HL-60/S4 treated with phorbol 12-myristate 13-acetate at 8.2 ng/mL for 4 days and 3 days (cell line): ENCODE results near the gene ATAD2B.

Experiments used
- in situ Hi-C: fragments of 300-500 bp; cut with MboI; formaldehyde crosslinking; loops from 2 replicates; pipeline ENCODE4 v1.15.0; 2022; ENCODE audit warnings: low sequenced_read_pairs

Gene ATAD2B

DNA sequence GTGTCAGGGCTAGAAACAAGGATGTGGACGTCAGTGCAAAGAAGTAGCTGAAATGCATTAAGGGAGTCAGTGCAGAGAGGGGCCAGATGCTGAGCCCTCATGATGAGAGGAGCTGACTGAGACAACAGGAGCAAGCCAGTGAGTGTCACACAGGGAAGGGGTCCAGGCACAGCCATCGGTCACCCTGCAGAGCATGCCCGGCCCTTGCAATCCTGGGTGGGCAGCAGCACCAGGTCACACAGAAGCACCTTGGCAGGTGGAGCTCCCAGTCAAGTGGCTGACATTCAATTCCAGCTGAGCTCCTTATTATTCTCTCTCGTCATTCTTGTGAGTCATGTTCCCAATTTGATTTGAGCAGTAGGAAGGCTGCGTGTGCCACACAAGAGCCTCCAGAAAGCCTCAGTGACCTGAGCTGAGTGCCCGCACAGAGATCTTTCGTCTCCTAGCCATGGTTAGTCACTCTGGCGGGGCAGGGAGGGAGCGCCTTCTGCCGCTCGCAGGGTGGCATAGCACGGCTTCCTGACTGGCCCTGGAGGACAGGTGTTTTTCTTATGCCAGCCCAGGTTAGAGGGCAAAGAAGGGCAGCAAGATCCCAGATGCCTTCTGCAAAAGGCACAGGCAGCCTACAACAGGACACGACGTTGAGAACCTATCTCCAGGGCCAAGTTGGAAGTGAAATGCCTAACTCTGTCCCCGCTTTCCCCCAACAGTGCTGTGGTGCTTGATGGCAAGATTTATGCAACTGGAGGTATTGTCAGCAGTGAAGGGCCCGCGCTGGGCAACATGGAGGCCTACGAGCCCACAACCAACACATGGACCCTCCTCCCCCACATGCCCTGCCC, 220.9 kb downstream of the ATAD2B start:
- in situ Hi-C loops = no loop called here

- in situ Hi-C loops = no loop called here
Measured at GRCh38 chr2:23703583-23704385, 223.1 kb downstream of the ATAD2B start.

DNA sequence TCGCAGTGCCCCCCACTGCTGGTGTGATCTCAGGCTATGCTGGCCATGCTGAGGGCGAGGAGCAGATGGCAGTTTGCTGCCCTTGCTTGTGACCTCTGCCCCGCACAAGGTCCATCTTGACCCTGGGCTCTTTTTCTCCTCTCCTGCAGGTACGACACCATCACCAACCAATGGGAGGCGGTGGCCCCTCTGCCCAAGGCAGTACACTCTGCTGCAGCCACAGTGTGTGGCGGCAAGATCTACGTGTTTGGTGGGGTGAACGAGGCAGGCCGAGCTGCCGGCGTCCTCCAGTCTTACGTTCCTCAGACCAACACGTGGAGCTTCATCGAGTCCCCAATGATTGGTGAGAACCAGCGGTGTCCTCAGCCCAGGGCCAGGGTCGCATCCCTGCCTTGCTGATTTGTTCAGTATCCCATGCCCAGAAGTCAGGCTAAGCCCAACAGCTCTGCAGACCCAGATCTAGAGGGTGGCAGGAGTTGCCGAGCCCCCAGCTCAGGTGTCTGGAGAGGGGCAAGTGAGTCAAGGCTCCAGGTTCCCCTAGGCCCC, 223.8 kb downstream of the ATAD2B start:
- in situ Hi-C loops = no loop called here

DNA sequence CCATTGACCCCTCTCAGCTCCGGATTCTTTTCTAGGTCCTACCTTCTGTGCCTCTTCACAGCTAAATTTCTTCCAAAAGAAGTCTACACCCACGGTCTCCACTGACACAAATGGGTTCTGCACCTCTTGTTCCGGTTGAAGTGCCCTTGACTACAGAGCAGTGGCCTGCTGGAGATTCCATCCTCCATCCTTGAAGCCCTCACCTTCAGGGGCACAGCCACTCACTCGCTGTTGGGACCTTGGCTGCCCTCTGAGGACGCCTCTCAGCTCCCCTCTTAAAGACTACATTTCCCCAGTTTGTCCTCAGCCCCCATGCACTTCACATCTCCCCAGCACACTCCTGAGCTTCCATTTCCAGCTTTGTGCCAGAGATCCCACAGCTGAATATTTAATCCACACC, 226.3 kb downstream of the ATAD2B start:
- in situ Hi-C loops = no loop called here

DNA sequence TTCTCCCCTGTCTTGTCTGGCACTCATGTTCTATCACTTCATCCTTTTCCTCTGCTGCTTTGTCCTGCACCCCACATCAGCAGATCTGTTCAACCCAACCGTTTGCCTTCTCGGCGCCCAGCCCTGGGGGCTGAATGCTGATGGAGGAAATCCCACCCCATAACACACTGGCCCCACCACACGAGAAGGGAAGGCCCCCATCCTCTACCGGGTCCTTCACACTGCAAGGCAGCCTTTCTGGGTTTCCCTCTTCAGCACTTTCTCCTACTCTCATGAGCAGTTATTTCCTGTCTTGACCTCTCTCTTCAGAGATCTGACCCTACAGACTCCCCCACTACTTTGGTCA, 227.4 kb downstream of the ATAD2B start:
- in situ Hi-C loops = no loop called here

DNA sequence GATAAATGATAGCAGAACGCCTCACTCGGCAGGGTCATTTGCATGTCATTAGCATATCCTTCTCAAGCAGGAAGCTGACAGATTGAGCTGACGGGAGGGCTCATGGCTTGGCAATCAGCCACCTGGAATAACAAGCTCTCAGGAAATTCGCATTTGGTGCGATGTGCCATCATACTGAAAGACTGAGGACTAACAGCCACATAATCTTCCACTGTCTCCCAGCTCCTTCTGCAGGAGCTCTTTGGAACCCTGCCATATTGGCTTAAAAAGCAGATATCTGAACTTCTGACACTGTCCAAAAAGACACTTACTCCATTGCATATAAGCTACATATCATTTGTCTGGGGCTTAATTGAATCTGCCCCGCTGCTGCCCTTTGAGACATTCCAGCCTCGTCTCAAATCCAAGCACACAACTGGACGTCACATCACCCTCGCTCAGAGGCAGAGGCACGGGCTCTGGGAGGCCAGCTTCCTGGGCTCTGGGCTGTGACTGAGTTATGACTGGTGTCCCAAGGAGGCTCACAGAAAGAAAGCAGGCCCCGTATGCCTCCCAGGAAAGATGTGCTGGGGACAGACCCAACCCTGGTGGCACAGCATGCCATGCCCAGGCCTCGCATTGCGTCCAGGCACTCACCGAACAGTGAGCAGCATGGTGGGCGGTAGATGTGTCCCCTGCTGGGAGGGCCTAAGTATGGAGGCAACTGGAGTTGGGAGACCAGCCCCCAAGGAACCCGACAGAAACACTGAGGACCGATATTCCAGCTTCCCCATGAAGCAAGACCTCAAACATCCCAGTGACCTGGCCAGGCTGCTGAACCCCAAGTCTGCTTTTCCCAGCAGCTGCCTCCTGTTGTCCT, 228.0 kb downstream of the ATAD2B start:
- in situ Hi-C loops = no loop called here
